ENCODE measurements around the gene LIAS.

Gene LIAS

DNA sequence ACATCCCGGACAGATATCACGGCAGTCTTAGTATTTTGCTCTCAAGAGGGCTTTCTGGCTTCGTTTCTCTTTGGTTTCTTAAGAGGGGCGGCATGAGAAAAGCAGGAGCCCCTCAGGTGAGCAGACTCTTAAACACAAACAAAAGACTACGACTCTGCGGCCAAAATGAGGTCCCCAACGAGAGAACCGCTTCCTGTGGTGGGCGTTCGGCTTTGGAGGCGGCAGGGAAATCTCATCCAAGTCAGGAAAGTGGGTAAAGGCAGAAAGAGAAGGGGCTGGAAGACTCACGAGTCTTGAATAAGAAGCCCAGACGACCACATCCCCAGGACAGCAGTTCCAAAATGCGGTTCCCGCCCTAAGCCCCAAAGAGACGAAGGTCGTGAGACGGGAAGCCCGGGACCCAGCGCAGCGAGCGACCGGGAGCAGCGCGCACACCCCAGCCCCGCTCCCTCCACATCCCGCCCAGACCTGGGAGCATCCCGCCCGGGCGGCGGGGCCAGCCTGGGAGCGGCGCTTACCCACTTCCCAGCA lies 68.0 kb downstream of the LIAS start:
- no peak for DNase-seq (ENCODE audit: low read depth)
- TF ChIP-seq, protein P1, sequence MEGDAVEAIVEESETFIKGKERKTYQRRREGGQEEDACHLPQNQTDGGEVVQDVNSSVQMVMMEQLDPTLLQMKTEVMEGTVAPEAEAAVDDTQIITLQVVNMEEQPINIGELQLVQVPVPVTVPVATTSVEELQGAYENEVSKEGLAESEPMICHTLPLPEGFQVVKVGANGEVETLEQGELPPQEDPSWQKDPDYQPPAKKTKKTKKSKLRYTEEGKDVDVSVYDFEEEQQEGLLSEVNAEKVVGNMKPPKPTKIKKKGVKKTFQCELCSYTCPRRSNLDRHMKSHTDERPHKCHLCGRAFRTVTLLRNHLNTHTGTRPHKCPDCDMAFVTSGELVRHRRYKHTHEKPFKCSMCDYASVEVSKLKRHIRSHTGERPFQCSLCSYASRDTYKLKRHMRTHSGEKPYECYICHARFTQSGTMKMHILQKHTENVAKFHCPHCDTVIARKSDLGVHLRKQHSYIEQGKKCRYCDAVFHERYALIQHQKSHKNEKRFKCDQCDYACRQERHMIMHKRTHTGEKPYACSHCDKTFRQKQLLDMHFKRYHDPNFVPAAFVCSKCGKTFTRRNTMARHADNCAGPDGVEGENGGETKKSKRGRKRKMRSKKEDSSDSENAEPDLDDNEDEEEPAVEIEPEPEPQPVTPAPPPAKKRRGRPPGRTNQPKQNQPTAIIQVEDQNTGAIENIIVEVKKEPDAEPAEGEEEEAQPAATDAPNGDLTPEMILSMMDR (IDR thresholded peaks at IDR 0.05; ENCODE audit: low read length, missing control alignments) = no peak
- peak overlapping the region; percentile 98 for H3K4me3 ChIP-seq (replicated peaks; ENCODE audit: low read depth, low read length)

DNA sequence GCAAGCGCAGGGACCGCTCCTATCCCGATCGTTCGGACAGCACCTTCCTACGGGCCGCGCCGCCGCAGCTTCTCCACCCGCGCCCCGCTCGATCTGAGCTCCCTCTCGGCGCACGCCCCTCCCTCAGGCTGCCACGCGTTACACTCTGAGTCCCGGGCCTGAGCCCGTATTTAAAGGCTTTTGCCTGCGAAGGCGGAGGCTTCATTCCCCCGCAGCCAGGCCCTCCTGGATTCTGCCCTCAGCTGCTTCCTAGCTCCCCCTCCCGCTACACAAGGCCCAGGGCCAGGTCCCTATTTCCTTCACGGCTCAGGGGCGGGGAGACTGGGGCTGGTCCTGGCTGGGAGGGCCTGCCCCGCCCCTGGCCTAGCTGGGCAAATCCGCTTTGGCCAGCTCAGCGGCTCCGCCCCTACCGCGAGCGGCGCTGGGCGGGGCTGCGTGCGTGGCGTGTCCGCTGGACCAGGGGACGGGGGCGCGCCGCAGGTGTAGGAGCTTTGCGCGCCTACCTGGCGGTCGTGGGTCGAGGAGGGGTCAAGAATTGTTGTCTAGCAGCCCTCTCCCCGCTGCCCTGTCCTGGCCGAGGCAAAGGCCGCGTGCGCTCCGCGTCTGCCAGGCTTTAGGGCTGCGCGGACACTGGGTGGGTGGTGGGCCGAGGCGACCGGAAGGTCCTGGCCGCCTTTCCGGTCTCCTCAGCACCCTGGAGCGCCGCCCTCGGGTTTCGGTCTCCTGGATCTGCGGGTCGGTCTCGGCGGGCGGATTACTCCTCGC lies 68.6 kb downstream of the LIAS start, which contains the start of gene UGDH:
UGDH (minus strand) TSS at position 144 of the 765 bp plus-strand sequence. CDS start 5,927 bp downstream, outside the sequence.
- TF ChIP-seq, protein P1 (IDR thresholded peaks at IDR 0.05; ENCODE audit: low read length, missing control alignments) = no peak
- peak; percentile 99 for DNase-seq (ENCODE audit: low read depth)
- peak within 1 kb of the TSS; percentile 98 for H3K4me3 ChIP-seq (replicated peaks; ENCODE audit: low read depth, low read length)

DNA sequence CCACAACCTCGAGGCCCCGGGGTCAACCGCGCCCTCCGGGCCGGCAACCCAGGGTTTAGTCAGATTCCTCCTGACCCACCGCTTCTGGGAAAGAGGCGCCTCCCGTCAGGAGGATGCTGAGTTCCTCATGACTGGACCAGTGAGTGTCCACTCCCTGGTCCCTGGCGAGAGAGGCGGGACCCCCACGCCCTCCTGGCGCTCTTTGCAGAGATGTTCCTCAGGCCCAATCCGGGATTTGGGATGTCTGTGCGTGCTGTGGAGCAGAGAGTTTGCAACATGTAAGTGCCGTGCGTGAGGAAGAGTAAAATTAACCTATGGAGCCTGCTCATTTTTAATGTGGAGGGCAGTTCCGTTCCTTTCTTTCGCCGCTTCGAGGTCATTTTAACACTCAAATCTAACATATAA lies 69.2 kb downstream of the LIAS start:
- peak; percentile 75 for DNase-seq (ENCODE audit: low read depth)
- H3K4me3 ChIP-seq (replicated peaks; ENCODE audit: low read depth, low read length) = peak overlapping the region; percentile 98
- TF ChIP-seq, protein P1 (IDR thresholded peaks at IDR 0.05; ENCODE audit: low read length, missing control alignments) = no peak
